NCI-H748 (cell line): ENCODE measurements around the gene ELMOD1.
A peak's percentile ranks its signal among the peaks of the same experiment; 100 is the strongest.

ENCODE experiments used
- DNase-seq: peaks from one replicate; lab custom pipeline; 2025; ENCODE audit not compliant: unreplicated experiment; lab: John Stamatoyannopoulos, UW

The ELMOD1 gene

DNA sequence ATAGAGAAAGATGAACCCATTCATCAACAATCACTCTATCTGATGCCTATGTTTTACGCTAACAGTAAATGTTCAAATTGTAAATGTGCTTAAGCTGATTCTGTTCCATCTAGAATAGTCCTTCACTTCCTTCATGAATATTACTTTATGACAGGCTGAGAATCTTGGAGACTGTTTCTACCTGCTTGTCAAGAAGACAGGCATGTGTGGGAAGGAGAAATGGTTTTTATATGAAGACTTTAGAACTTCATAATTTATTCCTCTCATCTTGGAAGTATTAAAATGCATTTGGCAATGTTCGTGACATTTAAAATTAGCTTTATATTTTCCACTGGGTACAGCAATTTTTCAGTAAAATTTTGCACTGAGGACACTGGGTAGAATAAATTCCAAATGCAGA is 41.0 kb downstream of the ELMOD1 start:
- DNase-seq = no peak

DNA sequence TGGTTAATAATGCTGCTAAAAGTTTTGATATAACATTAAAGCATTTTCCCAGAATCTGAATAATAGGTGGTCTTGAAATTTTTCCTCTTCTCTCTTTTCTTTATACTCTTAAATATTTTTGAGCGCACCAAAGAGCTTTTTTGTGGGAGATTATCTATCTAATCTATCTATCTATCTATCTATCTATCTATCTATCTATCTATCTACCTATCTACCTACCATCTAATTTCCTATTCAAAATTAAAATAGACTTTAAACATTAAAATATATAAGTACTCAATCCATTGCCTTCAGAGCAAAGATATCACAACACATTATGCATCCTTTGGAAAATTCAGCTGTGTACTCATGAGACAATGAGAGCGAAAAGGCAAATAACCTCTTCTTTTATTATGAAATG is 55.8 kb downstream of the ELMOD1 start:
- no peak for DNase-seq

DNA sequence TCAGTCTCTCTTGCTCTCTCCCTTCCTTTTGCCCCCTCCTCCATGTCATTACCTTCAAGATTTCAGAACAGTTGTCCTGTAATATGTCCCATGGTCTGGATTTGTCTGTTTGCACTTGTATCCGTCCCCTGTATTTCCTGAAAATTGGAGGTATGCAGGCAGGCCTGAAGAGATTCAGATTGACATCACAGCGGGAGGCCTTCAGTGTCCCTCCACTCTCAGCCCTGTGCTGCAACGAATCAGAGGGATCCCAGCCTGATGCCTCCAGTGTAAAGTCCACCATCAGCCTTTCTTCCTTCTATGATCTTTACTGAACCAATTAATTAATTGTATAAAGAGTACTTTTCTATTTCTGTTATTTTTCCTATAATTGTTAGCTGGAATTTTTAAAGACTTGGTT is 57.3 kb downstream of the ELMOD1 start:
- DNase-seq = no peak

DNA sequence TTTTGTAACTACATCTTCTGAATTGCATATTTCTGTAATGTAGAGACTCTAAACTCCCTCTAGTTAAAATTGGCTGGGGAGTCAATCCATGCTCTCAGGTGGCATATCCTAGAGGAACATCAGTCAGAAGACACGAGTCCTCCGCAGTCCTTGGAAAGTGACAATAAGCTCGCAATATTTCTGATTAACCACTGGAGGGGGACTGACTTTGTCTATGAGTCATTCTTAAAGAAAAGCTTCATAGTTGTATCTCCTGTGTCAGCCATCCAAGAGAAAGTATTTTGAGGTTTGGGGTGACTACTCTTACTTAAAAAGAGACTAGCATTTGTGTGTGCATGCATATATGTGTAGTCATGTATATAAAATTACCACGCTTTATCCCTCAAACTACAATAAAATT is 60.7 kb downstream of the ELMOD1 start:
- no peak for DNase-seq

DNA sequence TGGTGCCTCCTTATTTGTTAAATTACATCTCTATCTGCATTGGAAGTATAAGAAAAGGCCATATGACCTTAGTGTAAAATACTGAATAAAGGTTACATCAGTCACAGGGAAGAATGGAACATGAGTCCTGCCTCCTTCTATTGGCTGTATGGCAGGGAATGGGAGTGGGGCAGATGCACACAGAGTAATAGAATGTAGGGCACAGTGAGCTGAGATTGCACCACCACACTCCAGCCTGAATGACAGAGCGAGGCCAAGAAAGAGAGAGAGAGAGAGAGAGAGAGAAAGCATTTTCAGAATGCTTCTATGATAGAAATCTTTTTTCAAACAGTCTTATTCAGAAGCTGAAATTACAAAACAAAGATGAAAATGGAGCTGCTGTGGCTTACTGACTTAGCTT is 62.1 kb downstream of the ELMOD1 start:
- DNase-seq = no peak

DNA sequence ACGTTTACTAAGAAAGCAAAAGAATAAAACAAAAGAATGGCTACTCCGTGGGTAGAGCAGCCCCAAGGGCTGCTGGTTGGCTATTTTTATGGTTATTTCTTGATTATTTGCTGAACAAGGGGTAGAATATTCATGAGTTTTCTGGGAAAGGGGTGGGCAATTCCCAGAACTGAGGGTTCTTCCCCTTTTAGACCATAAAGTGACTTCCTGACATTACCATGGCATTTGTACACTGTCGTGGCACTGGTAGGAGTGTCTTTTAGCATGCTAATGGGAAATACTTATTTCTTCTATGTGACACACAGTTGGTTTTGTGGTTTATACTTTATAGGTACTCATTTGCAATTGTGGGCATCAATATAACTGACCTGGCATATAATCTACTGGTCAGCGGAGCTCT is 64.7 kb downstream of the ELMOD1 start:
- DNase-seq = no peak

DNA sequence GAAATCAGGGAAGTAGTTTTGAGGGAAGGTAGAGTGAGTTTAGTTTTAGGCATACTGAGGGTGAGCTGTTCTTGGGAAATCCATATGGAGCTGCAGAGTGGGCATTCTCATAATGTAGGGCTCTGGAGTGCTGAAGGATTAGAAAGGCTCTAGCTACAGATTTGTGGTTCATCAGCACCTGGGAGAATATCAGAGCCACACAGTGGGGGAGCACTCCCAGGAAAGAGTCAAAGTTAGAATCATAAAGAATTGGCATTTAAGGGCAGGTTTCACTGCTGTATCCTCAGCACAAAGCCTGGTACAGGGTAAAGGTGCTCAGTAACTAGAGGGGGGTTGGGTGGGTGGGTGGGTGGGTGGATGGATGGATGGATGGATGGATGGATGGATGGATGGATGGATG is 68.4 kb downstream of the ELMOD1 start:
- DNase-seq = no peak

DNA sequence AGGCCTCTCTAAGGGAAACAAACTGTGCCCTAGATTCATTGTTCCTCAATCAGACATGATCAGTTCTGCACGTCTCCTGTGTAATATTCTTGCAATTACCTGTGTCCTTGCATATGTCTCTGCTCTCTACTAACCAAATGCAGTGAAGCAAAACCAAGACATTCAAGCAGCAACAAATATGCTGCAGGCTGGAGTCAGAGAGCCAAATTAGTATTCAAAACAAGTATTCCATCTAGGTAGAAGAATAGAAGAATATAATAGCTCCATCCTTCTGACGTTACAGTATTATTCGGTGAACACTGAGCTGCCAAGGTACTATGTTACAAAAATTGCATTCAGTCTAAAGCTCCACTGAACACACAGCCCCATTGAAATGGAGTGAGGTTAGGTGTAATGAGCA is 69.1 kb downstream of the ELMOD1 start:
- DNase-seq = no peak

DNA sequence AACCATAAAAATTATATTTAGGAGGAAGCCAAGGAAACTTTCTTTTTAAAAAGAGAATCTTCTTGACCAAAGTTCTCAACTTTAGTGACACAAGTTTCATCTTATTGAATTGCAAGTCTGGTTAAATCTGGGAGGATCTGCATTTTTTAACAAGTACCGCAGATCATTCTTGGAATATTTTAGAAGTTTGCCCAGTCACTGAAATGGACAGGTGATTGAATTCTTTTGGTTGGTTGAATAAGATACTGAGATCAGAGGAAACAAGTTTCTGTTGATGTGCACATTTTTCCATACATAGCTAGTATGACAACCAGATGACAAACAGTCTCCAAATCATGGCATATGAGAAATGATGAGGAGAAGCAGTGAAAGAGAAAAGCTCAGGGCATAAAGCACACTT is 70.7 kb downstream of the ELMOD1 start:
- no peak for DNase-seq

DNA sequence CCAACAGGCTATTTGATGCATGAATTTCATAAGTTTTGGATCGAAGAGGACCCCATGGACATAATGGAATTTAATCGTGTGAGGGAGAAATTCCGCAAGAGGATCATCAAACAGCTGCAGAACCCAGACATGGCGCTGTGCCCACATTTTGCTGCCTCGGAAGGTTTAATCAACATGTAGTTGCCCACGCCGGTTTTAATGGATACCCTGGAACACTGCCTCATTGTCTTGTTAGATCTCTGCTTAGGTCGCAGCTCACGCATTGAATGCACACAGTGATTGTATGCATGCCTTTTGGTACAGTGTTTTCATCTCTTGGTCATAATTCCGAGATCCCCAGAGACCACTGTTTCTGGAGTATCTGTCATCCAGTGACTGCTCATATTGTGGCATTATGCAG is 74.1 kb downstream of the ELMOD1 start:
- peak; percentile 15 for DNase-seq

DNA sequence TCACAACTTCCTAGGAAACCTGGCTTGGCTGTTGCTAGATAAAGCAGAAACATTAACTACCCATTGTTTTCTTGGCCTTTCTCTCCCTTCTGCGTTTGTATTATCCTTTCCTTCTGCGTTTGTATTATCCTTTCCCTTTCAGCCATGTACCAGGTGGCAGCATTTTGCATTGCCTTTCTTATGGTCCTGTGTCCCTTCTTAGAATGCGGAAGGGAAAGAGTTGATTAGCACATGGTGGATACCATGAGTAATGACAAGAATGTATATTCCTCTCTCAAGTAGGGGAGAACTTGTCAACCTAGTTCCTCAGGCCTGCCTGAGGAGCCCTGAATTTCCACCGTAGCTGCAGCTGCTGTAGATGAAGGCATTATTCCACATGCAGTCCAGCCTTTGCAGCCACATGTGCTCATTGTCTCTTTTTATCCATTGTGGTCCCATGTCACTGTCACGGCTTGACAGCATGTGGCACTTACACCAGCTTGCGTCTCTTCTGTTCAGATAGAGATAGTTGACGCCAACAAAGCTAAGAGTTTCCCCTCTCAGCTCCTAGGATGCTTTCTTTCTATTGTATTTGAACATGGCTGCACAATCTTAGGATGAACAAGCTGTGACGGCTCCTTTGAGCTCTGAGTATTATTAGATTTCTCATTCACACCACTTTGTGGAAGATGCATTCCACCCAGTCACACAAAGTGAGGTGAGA is 76.1 kb downstream of the ELMOD1 start:
- no peak for DNase-seq

DNA sequence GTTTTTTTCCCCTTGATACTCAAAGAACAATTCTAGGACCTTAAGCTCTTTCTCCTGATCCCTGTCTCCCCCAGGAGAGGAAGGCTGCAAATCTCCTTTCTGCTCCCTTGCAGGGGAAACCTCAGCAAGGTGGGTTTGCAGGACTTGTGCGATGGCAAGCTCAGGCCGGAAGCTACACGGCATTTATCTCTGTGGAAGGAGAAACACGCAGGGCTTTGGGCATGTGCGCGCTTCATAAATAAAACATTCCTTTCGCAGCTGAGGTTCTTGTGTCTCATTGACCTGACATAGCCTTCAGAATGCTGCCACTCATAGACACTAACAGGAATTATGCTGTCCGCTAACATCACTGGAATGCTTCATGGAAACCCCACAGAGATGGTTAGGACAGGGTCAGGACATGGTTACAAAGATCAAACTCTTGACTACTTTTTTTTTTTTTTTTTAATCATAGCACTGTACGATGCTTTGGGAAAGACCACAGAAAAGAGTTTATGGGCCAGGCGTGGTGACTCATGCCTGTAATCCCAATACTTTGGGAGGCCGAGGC is 78.3 kb downstream of the ELMOD1 start:
- no peak for DNase-seq

DNA sequence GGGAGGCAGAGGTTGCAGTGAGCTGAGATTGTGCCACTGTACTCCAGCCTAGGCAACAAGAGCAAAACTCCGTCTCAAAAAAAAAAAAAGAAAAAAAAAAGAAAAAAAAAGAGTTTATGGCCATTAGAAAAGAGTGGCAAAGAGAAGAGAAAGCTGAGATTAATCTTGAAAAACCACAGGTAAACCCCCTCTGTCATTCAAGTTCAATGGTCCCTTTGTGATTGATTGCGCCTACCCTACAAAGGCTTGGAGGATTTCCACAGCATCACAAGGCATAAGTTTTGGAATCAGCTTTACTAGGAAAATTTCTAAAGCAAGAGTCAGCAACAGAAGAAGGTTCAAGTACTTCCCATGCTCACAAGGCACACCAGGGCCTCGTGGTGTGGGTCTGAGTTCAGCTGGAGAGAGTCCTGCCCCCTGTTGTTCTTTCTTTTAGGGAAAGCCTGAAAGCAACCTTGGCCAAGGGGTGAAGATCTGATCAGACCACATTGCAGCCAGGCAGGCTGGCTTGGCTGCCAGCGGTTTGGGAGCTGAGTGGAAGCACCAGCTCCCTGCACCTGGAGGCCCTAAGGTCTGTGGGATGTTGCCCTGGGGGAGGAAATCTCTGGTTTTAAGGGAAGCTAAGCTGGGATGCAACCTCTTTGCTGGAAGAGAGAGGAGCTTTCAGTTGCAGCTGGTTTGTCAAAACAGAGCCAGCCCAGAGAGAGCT is 79.1 kb downstream of the ELMOD1 start:
- no peak for DNase-seq

DNA sequence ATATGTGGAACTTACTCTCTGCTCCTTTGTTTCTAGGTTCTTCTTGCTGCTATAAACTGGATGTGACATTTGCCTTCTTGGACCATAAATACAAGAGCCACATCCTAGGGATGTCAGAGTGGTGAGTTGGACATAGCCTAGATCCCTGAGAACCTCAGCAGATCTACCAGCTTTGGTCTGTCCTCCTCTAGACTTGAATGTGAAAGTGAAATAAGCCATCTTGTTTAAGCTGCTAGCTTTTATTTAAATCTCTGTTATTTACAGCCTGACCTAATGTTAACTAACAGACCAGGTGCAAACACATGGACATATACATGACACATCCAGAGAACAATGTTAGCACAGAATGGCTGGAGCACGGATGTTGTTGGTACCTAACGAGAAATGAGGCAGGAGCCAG is 85.0 kb downstream of the ELMOD1 start:
- no peak for DNase-seq

DNA sequence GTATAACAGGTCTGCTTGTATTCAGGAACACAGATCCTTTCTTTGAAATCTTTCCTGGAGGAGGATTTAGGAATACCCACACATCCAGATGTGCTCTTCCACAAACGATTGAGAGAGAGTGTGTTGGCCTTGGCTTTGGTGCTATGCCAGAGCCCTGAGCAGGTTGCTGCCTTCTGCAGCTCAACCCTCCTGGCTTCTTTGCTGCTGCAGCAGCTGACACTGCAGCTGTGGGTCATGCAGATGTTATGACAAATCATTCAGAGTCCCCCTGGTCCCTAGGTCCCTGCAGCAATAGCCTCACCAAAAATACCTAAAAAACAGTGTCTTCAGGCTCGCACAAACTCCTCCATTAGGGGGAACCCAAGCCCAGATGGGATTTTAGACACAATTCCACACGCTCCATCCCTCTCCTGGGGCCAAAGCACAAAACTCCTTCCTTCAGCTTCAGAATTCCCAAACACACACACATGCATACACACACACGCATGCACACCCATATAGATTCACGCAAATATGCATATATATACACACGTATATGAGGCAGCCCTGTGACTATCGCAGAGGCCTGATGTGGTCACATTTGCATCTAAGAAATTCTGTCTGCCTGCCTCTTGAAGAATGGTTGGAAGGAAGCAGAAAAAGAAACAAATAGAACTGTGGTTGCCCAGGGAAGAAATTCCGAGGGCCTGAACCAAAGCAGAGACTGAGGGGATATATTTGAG is 85.5 kb downstream of the ELMOD1 start:
- no peak for DNase-seq

DNA sequence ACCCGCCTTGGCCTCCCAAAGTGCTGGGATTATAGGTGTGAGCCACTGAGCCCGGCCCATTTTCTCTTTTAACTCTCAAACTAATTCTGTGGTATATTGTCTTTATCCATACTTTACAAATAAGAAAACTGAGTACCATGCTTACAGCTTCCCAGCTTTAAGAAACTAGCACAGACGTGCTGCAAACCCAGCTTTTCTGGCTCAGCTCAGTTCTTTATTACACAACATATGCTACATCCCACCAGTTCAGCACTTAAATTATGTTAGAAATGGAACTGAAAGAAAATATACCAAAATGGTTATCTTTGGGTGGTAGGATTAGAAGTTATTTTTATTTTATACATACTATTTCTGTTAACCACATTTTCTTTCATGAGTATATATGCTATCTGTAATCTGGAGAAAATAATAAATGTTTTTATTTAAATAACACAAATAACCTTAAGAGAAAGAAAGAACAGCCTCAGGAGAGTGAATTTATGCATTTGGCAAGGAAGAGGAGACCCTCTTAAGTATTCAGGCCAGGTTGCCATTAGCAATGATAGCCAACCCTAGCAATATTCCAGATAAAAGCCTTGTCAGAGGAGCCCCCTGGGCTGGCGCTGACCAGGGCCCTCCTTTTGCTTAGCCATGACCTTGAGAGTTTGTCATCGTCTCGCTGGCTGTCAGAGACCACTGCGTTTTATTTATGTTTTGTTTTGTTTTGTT is 87.1 kb downstream of the ELMOD1 start:
- no peak for DNase-seq

DNA sequence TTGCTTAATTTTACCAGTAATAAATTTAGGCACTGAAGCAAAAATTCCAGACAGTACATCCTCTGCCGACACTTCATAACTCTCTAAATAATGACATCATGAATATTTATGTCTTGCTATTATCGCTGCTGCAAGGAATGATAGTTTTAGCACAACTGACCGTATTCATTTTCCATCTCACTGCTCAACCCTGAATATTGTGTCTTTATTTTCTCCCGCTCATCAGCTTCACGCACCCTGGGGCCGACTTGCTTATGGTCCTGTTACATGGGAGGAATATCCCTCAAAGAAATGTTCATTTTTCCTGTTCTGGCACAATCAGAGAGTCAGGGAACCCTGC is 87.7 kb downstream of the ELMOD1 start:
- no peak for DNase-seq

DNA sequence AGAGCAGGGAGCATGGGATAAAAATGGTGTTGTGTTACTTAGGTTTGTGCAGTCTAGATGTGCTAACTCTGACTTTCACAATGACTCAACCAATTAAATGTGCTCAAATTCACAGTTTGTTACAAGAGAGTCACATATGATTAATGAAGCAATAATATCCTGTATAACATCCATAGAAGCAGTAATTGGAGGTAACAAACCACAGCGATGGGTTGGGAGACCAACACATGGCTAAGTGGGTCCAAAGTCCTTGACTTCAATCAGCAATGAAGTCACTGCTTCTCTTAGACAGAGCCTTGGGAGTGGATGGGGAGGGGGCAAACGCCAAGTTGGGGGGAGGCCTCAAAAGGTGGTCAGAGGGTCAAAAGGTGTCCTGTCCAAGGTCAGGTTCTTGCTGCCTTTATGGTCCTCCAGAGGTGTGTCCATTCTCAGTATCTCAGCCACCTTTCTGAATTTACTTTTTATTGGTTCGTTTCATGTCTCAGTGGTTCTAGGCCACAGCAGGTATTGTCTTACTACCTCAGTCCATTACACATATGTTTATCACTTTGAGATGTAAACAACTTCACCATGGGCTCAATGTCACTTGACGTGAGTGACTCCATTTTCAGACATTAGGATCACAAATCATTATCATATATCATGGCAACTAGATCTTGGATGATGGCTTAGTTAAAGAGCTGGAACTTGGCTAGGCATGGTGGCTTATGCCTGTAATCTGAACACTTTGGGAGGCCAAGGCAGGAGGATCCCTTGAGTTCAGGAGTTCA is 88.5 kb downstream of the ELMOD1 start:
- no peak for DNase-seq

DNA sequence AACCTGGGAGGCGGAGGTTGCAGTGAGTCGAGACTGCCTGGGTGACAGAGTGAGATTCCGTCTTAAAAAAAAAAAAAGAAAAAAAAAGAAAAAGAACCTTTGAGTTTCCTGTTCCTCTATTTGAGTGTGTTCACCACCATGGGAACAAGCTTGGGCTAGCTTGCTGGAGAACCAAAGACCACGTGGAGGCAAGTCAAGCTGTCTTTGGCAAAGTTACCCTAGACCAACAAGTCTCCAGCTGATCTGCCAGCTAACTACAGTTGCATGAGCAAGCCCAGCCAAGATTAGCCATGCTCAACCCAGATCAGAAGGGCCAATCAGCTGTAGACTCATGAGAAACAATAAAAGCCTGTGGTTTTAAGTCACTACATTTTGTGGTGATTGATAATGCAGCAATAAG is 91.2 kb downstream of the ELMOD1 start:
- DNase-seq = no peak

DNA sequence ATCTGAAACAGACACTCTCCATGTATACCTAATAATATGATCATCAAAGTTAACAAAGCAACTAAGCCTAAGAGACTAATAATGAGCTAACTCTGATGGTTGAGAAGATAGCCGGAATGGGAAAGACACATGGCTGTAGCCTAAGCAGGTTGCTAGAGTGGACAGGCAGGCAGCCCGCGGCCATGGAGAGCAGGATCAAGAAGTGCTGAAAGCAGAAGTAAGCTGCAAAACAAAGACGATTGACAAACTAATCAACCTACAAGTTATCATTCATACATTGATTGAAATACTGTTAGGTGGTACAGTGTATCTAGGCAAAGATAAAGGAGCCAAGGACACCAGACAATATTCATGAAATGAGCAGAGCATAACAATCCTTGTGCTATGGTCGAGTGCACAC is 91.6 kb downstream of the ELMOD1 start:
- DNase-seq = no peak

DNA sequence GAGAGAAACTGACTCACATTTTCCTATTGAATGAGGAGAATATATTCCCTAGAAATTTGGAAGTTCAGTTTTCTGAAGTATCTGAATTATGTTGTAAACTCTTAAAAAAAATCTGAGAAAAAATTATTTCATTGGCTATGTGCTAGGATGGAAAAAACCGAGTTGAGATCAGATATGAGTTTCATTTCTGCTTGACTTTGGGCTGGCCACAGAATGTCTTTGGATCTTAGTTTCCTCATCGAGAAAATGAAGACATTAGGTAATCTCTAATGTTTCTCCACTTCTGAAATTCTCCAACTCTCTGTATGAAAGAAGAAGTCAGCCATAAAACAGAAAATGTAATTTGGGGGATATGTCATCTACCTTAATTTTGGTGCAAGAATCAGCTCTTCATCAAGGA is 92.1 kb downstream of the ELMOD1 start:
- DNase-seq = no peak
